Measurements from ENCODE around the gene FREM1. TPM values are rescaled to one million over a fixed set of nuclear protein-coding genes. Genes with fewer than 3 reads are reported as not detected.

The FREM1 gene
- total and polyA plus RNA-seq, 10 of the 15 experiments (the other 5 are each of a cell fraction or from before 2014, with no cell fraction given), result 0.01 to 0.16 (median 0.08) TPM; not detected in 7

DNA sequence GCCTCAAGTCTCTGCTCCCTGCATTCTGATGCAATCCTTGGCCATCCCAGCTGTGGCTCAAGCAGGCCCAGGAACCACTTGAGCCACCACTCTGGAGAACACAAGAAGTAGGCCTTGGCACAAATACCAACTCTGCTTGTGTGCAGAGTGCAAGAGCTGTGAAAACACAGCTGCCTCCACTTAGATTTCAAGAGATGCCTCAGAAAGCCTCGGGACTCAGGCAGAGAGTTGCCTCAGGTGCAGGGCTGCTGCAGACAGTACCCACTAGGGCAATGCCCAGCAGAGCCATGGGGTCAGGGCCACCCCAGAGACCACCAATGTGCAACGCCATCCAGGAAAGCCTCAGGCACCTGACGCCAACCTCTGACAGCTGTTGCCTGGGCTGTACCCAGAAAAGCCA lies 82.4 kb downstream of the FREM1 start (continued):
- no peak for TF ChIP-seq PML (IDR thresholded peaks at IDR 0.05; ENCODE audit: low read length)
- TF ChIP-seq, protein P1, sequence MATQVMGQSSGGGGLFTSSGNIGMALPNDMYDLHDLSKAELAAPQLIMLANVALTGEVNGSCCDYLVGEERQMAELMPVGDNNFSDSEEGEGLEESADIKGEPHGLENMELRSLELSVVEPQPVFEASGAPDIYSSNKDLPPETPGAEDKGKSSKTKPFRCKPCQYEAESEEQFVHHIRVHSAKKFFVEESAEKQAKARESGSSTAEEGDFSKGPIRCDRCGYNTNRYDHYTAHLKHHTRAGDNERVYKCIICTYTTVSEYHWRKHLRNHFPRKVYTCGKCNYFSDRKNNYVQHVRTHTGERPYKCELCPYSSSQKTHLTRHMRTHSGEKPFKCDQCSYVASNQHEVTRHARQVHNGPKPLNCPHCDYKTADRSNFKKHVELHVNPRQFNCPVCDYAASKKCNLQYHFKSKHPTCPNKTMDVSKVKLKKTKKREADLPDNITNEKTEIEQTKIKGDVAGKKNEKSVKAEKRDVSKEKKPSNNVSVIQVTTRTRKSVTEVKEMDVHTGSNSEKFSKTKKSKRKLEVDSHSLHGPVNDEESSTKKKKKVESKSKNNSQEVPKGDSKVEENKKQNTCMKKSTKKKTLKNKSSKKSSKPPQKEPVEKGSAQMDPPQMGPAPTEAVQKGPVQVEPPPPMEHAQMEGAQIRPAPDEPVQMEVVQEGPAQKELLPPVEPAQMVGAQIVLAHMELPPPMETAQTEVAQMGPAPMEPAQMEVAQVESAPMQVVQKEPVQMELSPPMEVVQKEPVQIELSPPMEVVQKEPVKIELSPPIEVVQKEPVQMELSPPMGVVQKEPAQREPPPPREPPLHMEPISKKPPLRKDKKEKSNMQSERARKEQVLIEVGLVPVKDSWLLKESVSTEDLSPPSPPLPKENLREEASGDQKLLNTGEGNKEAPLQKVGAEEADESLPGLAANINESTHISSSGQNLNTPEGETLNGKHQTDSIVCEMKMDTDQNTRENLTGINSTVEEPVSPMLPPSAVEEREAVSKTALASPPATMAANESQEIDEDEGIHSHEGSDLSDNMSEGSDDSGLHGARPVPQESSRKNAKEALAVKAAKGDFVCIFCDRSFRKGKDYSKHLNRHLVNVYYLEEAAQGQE (IDR thresholded peaks at IDR 0.05; ENCODE audit: low read depth, low read length), result no peak

DNA sequence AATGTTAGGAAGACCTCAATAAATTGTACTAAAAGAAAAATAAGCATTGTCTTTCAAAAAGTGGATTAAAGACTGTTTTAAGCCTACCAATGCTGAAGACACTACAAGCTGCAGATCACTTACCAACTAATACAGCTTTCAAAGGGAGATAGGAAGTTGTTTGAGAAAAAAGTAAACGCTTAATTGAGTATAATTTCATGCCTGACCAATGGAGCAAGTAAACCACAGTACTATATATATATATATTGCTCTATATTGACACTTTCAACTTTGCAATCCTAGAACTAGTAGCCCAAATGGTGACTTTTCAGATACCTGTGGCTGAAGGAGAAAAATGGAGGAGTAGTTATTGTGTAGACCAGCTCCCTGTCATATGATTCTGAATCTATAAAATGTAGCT lies 85.7 kb downstream of the FREM1 start:
- H3K27ac ChIP-seq (ENCODE audit: control insufficient read depth, insufficient read depth), result no peak overlapping the region
- intact Hi-C loops (cut with micrococcal nuclease; ENCODE audit: unreplicated experiment) (no loop called here), in situ Hi-C loops (cut with MboI) (no loop called here)
- ChIA-PET CTCF (interaction anchor here (1.2 kb wide), 1 partner anchor 22 kb away, joined by 4 read pairs; no protein-coding TSS in a partner anchor), POLR2A (no interaction called here), SMC1A (ENCODE audit: uncharacterized antibody, unreplicated experiment) (no interaction called here), RAD21 (ENCODE audit: unreplicated experiment) (no interaction called here)
- ATAC-seq (no peak), FAIRE-seq (no peak), DNase-seq (ENCODE audit: low read depth, low spot score) (no peak)
- WGBS (ENCODE audit: insufficient coverage, insufficient replicate concordance, low lambda C conversion rate, missing lambda C conversion rate), result 6% methylated on average over 1 of the region's 1 CpG
- BruUV-seq (replicated peaks), result no TSS peak
- no peak overlapping the region for H2AFZ ChIP-seq (ENCODE audit: control insufficient read depth, low read depth, low read length)
- H4K20me1 ChIP-seq (ENCODE audit: control insufficient read depth, insufficient read depth), result no peaks in the 10 kb centered on the region
- H3K9me3 ChIP-seq (replicated peaks; ENCODE audit: control insufficient read depth, insufficient read depth, low read length), result no peaks in the 10 kb centered on the region
- H3K36me3 ChIP-seq (ENCODE audit: control insufficient read depth in 2 of 2, insufficient read depth in 2 of 2, low read length in 1 of 2), result no peaks in the 10 kb centered on the region
- no peak overlapping the region for H3K9ac ChIP-seq (ENCODE audit: control insufficient read depth, insufficient read depth, low read length)
- H3K4me1 ChIP-seq (ENCODE audit: control insufficient read depth, insufficient read depth, low read length), result peaks cover 8% of the 10 kb centered on the region
- no peaks in the 10 kb centered on the region for H3K27me3 ChIP-seq (replicated peaks in 1 of 2; ENCODE audit: control insufficient read depth in 2 of 2, insufficient read depth in 2 of 2, low read length in 1 of 2)
- no peaks in the 10 kb centered on the region for H3K79me2 ChIP-seq (ENCODE audit: control insufficient read depth, insufficient read depth, low read length)
- no peak overlapping the region for H3K4me3 ChIP-seq
- no peak overlapping the region for H3K4me2 ChIP-seq (ENCODE audit: control insufficient read depth, insufficient read depth)
- TF ChIP-seq TCF3 (IDR thresholded peaks at IDR 0.05; ENCODE audit: borderline replicate concordance, insufficient read depth, low read depth, low read length) (no peak), EED (IDR thresholded peaks at IDR 0.05; ENCODE audit: low read depth) (no peak), TBL1XR1 (IDR thresholded peaks at IDR 0.05; ENCODE audit: low read depth, low read length) (no peak), NR2C2 (IDR thresholded peaks at IDR 0.05; ENCODE audit: borderline replicate concordance, control insufficient read depth, insufficient read length, low read depth) (no peak), NR2F1 (conservative IDR thresholded peaks at IDR 0.05) (no peak), SUPT20H (IDR thresholded peaks at IDR 0.05; ENCODE audit: borderline replicate concordance, control insufficient read depth, low read depth, low read length) (no peak), NFYA (IDR thresholded peaks at IDR 0.05; ENCODE audit: borderline replicate concordance, low read depth, low read length) (no peak), SIN3A (IDR thresholded peaks at IDR 0.05; ENCODE audit: low read depth, low read length) (no peak), SREBF2 (IDR thresholded peaks at IDR 0.05; ENCODE audit: low read length) (no peak)
- TF ChIP-seq, protein P2, sequence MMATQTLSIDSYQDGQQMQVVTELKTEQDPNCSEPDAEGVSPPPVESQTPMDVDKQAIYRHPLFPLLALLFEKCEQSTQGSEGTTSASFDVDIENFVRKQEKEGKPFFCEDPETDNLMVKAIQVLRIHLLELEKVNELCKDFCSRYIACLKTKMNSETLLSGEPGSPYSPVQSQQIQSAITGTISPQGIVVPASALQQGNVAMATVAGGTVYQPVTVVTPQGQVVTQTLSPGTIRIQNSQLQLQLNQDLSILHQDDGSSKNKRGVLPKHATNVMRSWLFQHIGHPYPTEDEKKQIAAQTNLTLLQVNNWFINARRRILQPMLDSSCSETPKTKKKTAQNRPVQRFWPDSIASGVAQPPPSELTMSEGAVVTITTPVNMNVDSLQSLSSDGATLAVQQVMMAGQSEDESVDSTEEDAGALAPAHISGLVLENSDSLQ (IDR thresholded peaks at IDR 0.05), result no peak
- TF ChIP-seq, protein P3, sequence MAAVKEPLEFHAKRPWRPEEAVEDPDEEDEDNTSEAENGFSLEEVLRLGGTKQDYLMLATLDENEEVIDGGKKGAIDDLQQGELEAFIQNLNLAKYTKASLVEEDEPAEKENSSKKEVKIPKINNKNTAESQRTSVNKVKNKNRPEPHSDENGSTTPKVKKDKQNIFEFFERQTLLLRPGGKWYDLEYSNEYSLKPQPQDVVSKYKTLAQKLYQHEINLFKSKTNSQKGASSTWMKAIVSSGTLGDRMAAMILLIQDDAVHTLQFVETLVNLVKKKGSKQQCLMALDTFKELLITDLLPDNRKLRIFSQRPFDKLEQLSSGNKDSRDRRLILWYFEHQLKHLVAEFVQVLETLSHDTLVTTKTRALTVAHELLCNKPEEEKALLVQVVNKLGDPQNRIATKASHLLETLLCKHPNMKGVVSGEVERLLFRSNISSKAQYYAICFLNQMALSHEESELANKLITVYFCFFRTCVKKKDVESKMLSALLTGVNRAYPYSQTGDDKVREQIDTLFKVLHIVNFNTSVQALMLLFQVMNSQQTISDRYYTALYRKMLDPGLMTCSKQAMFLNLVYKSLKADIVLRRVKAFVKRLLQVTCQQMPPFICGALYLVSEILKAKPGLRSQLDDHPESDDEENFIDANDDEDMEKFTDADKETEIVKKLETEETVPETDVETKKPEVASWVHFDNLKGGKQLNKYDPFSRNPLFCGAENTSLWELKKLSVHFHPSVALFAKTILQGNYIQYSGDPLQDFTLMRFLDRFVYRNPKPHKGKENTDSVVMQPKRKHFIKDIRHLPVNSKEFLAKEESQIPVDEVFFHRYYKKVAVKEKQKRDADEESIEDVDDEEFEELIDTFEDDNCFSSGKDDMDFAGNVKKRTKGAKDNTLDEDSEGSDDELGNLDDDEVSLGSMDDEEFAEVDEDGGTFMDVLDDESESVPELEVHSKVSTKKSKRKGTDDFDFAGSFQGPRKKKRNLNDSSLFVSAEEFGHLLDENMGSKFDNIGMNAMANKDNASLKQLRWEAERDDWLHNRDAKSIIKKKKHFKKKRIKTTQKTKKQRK (IDR thresholded peaks at IDR 0.05; ENCODE audit: low read depth, low read length), result no peak
- TF ChIP-seq, protein P4, sequence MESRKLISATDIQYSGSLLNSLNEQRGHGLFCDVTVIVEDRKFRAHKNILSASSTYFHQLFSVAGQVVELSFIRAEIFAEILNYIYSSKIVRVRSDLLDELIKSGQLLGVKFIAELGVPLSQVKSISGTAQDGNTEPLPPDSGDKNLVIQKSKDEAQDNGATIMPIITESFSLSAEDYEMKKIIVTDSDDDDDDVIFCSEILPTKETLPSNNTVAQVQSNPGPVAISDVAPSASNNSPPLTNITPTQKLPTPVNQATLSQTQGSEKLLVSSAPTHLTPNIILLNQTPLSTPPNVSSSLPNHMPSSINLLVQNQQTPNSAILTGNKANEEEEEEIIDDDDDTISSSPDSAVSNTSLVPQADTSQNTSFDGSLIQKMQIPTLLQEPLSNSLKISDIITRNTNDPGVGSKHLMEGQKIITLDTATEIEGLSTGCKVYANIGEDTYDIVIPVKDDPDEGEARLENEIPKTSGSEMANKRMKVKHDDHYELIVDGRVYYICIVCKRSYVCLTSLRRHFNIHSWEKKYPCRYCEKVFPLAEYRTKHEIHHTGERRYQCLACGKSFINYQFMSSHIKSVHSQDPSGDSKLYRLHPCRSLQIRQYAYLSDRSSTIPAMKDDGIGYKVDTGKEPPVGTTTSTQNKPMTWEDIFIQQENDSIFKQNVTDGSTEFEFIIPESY (IDR thresholded peaks at IDR 0.05), result no peak
